Endothelial cell of umbilical vein (primary cell): ENCODE results near the gene LIPH. TPM values are rescaled to one million over a fixed set of nuclear protein-coding genes. Genes with fewer than 3 reads are reported as not detected.
A peak's percentile ranks its signal among the peaks of the same experiment; 100 is the strongest.
"Not testable (repeated sequence)": the region's sequence is repeated elsewhere in the genome, so short reads cannot be mapped to it uniquely, and the experiment has no call there.

ENCODE experiments used
- BruUV-seq: library from RNA; stranded (reverse); fragments of 400-500 nt; replicated peaks from 2 replicates; lab custom pipeline; 2021; lab: Mats Ljungman, UMichigan
- CTCF ChIA-PET: fragments of 300-600, 350-600 bp; sonication (Branson Sonifier 250); formaldehyde crosslinking; loops from one replicate; lab custom pipeline; 2021; ENCODE audit warnings: antibody characterized with exemption, inconsistent platforms; lab: Charles Lee
- POLR2A ChIA-PET: fragments of 300-600, 350-600 bp; sonication (Branson Sonifier 250); formaldehyde crosslinking; loops from one replicate; lab custom pipeline; 2021; ENCODE audit warnings: antibody characterized with exemption, inconsistent platforms; lab: Charles Lee
- DNase-seq: peaks from one replicate; pipeline ENCODE4 v3.0.0-alpha.2; 2011; ENCODE audit warnings: low read depth, low spot score
- FAIRE-seq: peaks from 2 replicates; lab custom pipeline; 2011; peaks lifted over from hg19 to GRCh38; lab: Jason Lieb, UNC
- H2AFZ ChIP-seq: 2 replicates; pipeline ENCODE4 v1.6.0; 2012; ENCODE audit warnings: low read depth, low read length, control low read depth, inconsistent platforms
- H3K27ac ChIP-seq: 2 replicates; pipeline ENCODE4 v1.5.1; 2011; ENCODE audit warnings: low read depth, mild to moderate bottlenecking, control low read depth, low read length, moderate library complexity; ENCODE audit not compliant: insufficient read depth
- H3K27me3 ChIP-seq, 2 experiments: 2 replicates each; pipeline versions ENCODE4 v1.6.0 to v1.6.1; 2011; ENCODE audit warnings: low read length in 2 of 2, mixed read lengths in 1 of 2; ENCODE audit not compliant: control insufficient read depth in 2 of 2, insufficient read depth in 2 of 2
- H3K36me3 ChIP-seq, 2 experiments: 2 replicates in 1 of 2; 3 replicates in 1 of 2; pipeline ENCODE4 v1.5.1; 2011; ENCODE audit warnings: low read length in 2 of 2, mild to moderate bottlenecking in 1 of 2, moderate library complexity in 1 of 2; ENCODE audit not compliant: control insufficient read depth in 2 of 2, insufficient read depth in 2 of 2; ENCODE audit errors: extremely low read depth in 1 of 2
- H3K4me1 ChIP-seq: 3 replicates; pipeline ENCODE4 v1.5.1; 2011; ENCODE audit warnings: mild to moderate bottlenecking, low read length; ENCODE audit not compliant: control insufficient read depth, insufficient read depth; ENCODE audit errors: extremely low read depth
- H3K4me2 ChIP-seq: 2 replicates; pipeline ENCODE4 v1.6.1; 2011; ENCODE audit warnings: low read length, control low read depth, mixed read lengths; ENCODE audit not compliant: insufficient read depth
- H3K4me3 ChIP-seq, 3 experiments: fragments of 200-600 bp in 1 of 3; sonication (generic), shearing (Covaris generic) in 1 of 3; replicated peaks in 1 of 3; 2 replicates each; pipeline ENCODE4 v1.5.1; 2011 to 2016; ENCODE audit warnings: control low read depth in 3 of 3, low read length in 3 of 3, mild to moderate bottlenecking in 2 of 3, inconsistent platforms in 1 of 3, low read depth in 1 of 3, moderate library complexity in 1 of 3; ENCODE audit not compliant: insufficient read depth in 1 of 3
- H3K79me2 ChIP-seq: 2 replicates; pipeline ENCODE4 v1.6.0; 2012; ENCODE audit warnings: low read length, inconsistent platforms; ENCODE audit not compliant: control insufficient read depth, insufficient read depth
- H3K9ac ChIP-seq: replicated peaks from 2 replicates; pipeline ENCODE3; 2011; ENCODE audit warnings: low read length, control low read depth; ENCODE audit not compliant: insufficient read depth; ENCODE audit errors: extremely low read depth
- H3K9me1 ChIP-seq: replicated peaks from 3 replicates; pipeline ENCODE4 v1.6.0; 2011; ENCODE audit warnings: mild to moderate bottlenecking, low read length; ENCODE audit not compliant: control insufficient read depth, insufficient read depth; ENCODE audit errors: extremely low read depth
- H3K9me3 ChIP-seq: replicated peaks from 2 replicates; pipeline ENCODE4 v1.5.1; 2012; ENCODE audit warnings: low read length, inconsistent platforms; ENCODE audit not compliant: control insufficient read depth, insufficient read depth
- H4K20me1 ChIP-seq: replicated peaks from 2 replicates; pipeline ENCODE3; 2011; ENCODE audit warnings: mild to moderate bottlenecking, low read length; ENCODE audit not compliant: control insufficient read depth, insufficient read depth; ENCODE audit errors: extremely low read depth
- CTCF ChIP-seq, 2 donors: IDR thresholded peaks; 1 replicate in 1 of 2; 2 replicates in 1 of 2; pipeline ENCODE4 v1.5.1; 2011; ENCODE audit warnings: low read length in 2 of 2, mild to moderate bottlenecking in 2 of 2, moderate library complexity in 2 of 2, control low read depth in 1 of 2, inconsistent platforms in 1 of 2, low read depth in 1 of 2; ENCODE audit not compliant: insufficient read depth in 1 of 2; ENCODE audit errors: extremely low read depth in 1 of 2
- EZH2 ChIP-seq: IDR thresholded peaks from 2 replicates; pipeline ENCODE4 v1.6.1; 2012; ENCODE audit warnings: borderline replicate concordance, low read depth, mild to moderate bottlenecking, moderate library complexity, low read length, inconsistent platforms; ENCODE audit not compliant: severe bottlenecking
- FOS ChIP-seq: IDR thresholded peaks from 2 replicates; pipeline ENCODE4 v1.6.1; 2011; ENCODE audit warnings: mild to moderate bottlenecking, low read length, moderate library complexity, borderline replicate concordance; ENCODE audit not compliant: insufficient read depth
- GATA2 ChIP-seq: IDR thresholded peaks from 2 replicates; pipeline ENCODE4 v1.7.0; 2011; ENCODE audit warnings: low read depth, mild to moderate bottlenecking, moderate library complexity, mixed read lengths, low read length; ENCODE audit not compliant: insufficient read length, insufficient read depth
- JUN ChIP-seq: IDR thresholded peaks from 2 replicates; pipeline ENCODE4 v1.6.1; 2011; ENCODE audit warnings: borderline replicate concordance, low read depth; ENCODE audit not compliant: insufficient read length, insufficient read depth
- MAX ChIP-seq: IDR thresholded peaks from 2 replicates; pipeline ENCODE4 v1.6.1; 2011; ENCODE audit not compliant: insufficient read depth, insufficient read length
- MYC ChIP-seq: IDR thresholded peaks from one replicate; pipeline ENCODE4 v1.6.1; 2011; ENCODE audit warnings: mild to moderate bottlenecking, low read depth, low read length
- POLR2A ChIP-seq: IDR thresholded peaks from 2 replicates; pipeline ENCODE4 v1.6.1; 2012; ENCODE audit warnings: low read depth, mild to moderate bottlenecking, control low read depth, low read length
- POLR2AphosphoS5 ChIP-seq: IDR thresholded peaks from 2 replicates; pipeline ENCODE4 v1.6.1; 2012; ENCODE audit warnings: low read depth, mild to moderate bottlenecking, control low read depth, low read length, moderate library complexity; ENCODE audit not compliant: insufficient read depth
- dilution Hi-C: fragments of 300-500 bp; cut with MboI; formaldehyde crosslinking; loops from one replicate; pipeline ENCODE4 v1.15.0; 2019; ENCODE audit warnings: low sequenced_read_pairs; ENCODE audit not compliant: extremely low pct_ligation_motif_present
- intact Hi-C: fragments of 100-400 bp; cut with micrococcal nuclease; formaldehyde crosslinking; loops from one replicate; pipeline ENCODE4 v1.10.0; 2022
- polyA plus RNA-seq, 4 experiments: library from polyadenylated mRNA; depleted of rRNA in 3 of 4; stranded (reverse) in 3 of 4; unstranded in 1 of 4; fragments of >200 nt; gene quantifications; 2 replicates each; pipeline versions ENCODE4 v1.2.1 to v1.2.3, GENCODE V29; 2011 to 2012; ENCODE audit warnings: missing spikeins in 1 of 4
- total RNA-seq: library from RNA; stranded (reverse); gene quantifications from 2 replicates; pipeline ENCODE4 v1.2.3, GENCODE V29; 2021

LIPH gene
- total and polyA plus RNA-seq, 2 donors (not counting 3 experiments of a cell fraction or from before 2014, with no cell fraction given) = not detected

- BruUV-seq, H3K9me1 ChIP-seq, H3K4me1 ChIP-seq, H4K20me1 ChIP-seq, POLR2A ChIA-PET, H3K36me3 ChIP-seq, H3K27ac ChIP-seq, H3K79me2 ChIP-seq, H3K9me3 ChIP-seq, dilution Hi-C loops, H2AFZ ChIP-seq, intact Hi-C loops, H3K9ac ChIP-seq, H3K4me2 ChIP-seq, H3K27me3 ChIP-seq, H3K4me3 ChIP-seq: not testable (repeated sequence)
- FAIRE-seq (peak; percentile 78), DNase-seq (peak; percentile 58)
- CTCF ChIA-PET = interaction anchor here (0.8 to 2.1 kb wide), 13 partner anchors 8 to 368 kb away, joined by 3 to 38 read pairs (median 4); partner anchors contain the start of genes LIPH, SENP2 and TMEM41A
- peak; percentile 37 to 49 for TF ChIP-seq CTCF (IDR thresholded peaks at IDR 0.05; ENCODE audit: extremely low read depth in 1 of 2, insufficient read depth in 1 of 2, low read depth in 1 of 2, low read length in 2 of 2)
Observed at GRCh38 chr3:185575108-185575869, 22.9 kb upstream of the LIPH start.

- H3K4me3 ChIP-seq = no peak overlapping the region
- no peak for DNase-seq
- H3K9ac ChIP-seq = no peak overlapping the region
- no peaks in the 10 kb centered on the region for H3K9me1 ChIP-seq
- BruUV-seq = no TSS peak
- H3K4me1 ChIP-seq = no peaks in the 10 kb centered on the region
- POLR2A ChIA-PET = no interaction called here
- TF ChIP-seq JUN (no peak), FOS (no peak), POLR2AphosphoS5 (no peak), MAX (no peak), EZH2 (no peak), GATA2 (no peak), CTCF (IDR thresholded peaks at IDR 0.05; ENCODE audit: extremely low read depth in 1 of 2, insufficient read depth in 1 of 2, low read depth in 1 of 2, low read length in 2 of 2) (no peak), POLR2A (no peak), MYC (no peak)
- no peaks in the 10 kb centered on the region for H3K79me2 ChIP-seq
- H3K9me3 ChIP-seq = no peaks in the 10 kb centered on the region
- H3K36me3 ChIP-seq = no peaks in the 10 kb centered on the region
- intact Hi-C loops (no loop called here), dilution Hi-C loops (no loop called here)
- no peak overlapping the region for H3K27ac ChIP-seq
- FAIRE-seq = no peak
- CTCF ChIA-PET = interaction anchor here (2.0 to 2.2 kb wide), 2 partner anchors 13 to 112 kb away, joined by 6 to 12 read pairs; no protein-coding TSS in a partner anchor
- no peak overlapping the region for H3K4me2 ChIP-seq
- no peak overlapping the region for H2AFZ ChIP-seq
- no peaks in the 10 kb centered on the region for H4K20me1 ChIP-seq
- H3K27me3 ChIP-seq = no peaks in the 10 kb centered on the region
Observed at GRCh38 chr3:185572183-185572582, 19.8 kb upstream of the LIPH start.
